Adrenal gland (tissue), 12 donors: ENCODE results near the gene SEC24C. TPM values are rescaled to one million over a fixed set of nuclear protein-coding genes. Genes with fewer than 3 reads are reported as not detected.
"Not testable (repeated sequence)": the region's sequence is repeated elsewhere in the genome, so short reads cannot be mapped to it uniquely, and the experiment has no call there.

Source experiments
- DNase-seq, 7 donors: peaks; one replicate each; pipeline ENCODE4 v3.0.0-alpha.2; 2019 to 2020
- H3K27ac ChIP-seq, 5 donors: fragments of 200-600 bp; sonication (generic) in 4 of 5; 1 replicate in 3 of 5; 2 replicates in 2 of 5; pipeline versions ENCODE4 v1.5.1 to v1.8.0; 2016 to 2020; ENCODE audit warnings: mild to moderate bottlenecking in 1 of 5
- H3K27me3 ChIP-seq: fragments of 200-600 bp; 2 replicates; pipeline ENCODE4 v1.8.0; 2021
- H3K36me3 ChIP-seq, 2 donors: fragments of 200-600 bp; replicated peaks in 1 of 2; 1 replicate in 1 of 2; 2 replicates in 1 of 2; pipeline versions ENCODE4 v1.5.1 to v1.8.0; 2018 to 2022
- H3K4me1 ChIP-seq, 2 donors: fragments of 200-600 bp; replicated peaks in 1 of 2; 1 replicate in 1 of 2; 2 replicates in 1 of 2; pipeline versions ENCODE4 v1.5.1 to v1.8.0; 2018 to 2021
- H3K4me3 ChIP-seq, 4 donors: fragments of 200-600 bp; sonication (generic) in 3 of 4; one replicate each; pipeline ENCODE4 v1.5.1; 2016 to 2018
- H3K9me3 ChIP-seq, 3 donors: fragments of 200-600 bp; sonication (generic) in 1 of 3; replicated peaks in 1 of 3; 1 replicate in 2 of 3; 2 replicates in 1 of 3; pipeline versions ENCODE4 v1.5.1 to v1.8.0; 2016 to 2021
- POLR2A ChIP-seq, 2 donors: fragments of 450-650 bp; IDR thresholded peaks; one replicate each; pipeline ENCODE4 v1.6.1; 2017; ENCODE audit warnings: antibody characterized with exemption in 2 of 2, mild to moderate bottlenecking in 2 of 2, moderate library complexity in 1 of 2
- WGBS, 4 donors: extraction: QIAGEN DNeasy Blood & Tissue Kit in 2 of 4; methylation state at CpG; one replicate each; pipeline versions ENCODE4 v1.1.5 to v1.1.7; 2013 to 2017; 5-methylcytosine and 5-hydroxymethylcytosine counted together
- intact Hi-C, 2 donors: fragments of 100-400 bp; cut with DNase I; formaldehyde crosslinking; loops; one replicate each; pipeline versions ENCODE4 v1.14.1 to v1.15.0; 2022 to 2023
- polyA plus RNA-seq, 3 donors: library from polyadenylated mRNA; stranded (reverse); fragments of 200-250 nt in 2 of 3; fragments of 350-450 nt in 1 of 3; fragmentation: Illumina TruSeq in 1 of 3; extraction: RNeasy Lipid Tissue Mini Kit (QIAGEN cat#74804) in 1 of 3; gene quantifications; one replicate each; pipeline ENCODE4 v1.2.3, GENCODE V29; 2013 to 2014
- total RNA-seq, 9 donors: library from RNA; depleted of rRNA in 4 of 9; stranded (reverse); fragments of >200 nt in 4 of 9; fragments of 120-200 nt in 1 of 9; fragmentation: NEBNext Ultra II Directional in 1 of 9; extraction: Animal tissue kit (Norgen Biotek cat#: 25700) in 1 of 9; gene quantifications; one replicate each; pipeline versions ENCODE4 v1.1.0 to v1.2.4, GENCODE V29; 2013 to 2023
- TF ChIP-seq, protein P1 (sequence below), 6 experiments: fragments of 450-650 bp in 4 of 6; fragments of 200-600 bp in 2 of 6; sonication (generic) in 1 of 6; IDR thresholded peaks; 1 replicate in 5 of 6; 2 replicates in 1 of 6; pipeline versions ENCODE4 v1.5.1 to v1.8.0; 2016 to 2021; ENCODE audit warnings: antibody characterized with exemption in 6 of 6, mild to moderate bottlenecking in 2 of 6, moderate library complexity in 1 of 6
- donor health status: healthy with polysubstance abuse.
- donor health status: Bipolar disorder and iron deficiency.
- donor health status: DM: yes; HTN: yes; CAD: no.
- donor health status: DM: no; HTN: no; CAD: no.
- donor health status: DM: no; HTN: no; CAD: no.
- donor health status: DM: yes; HTN: yes; CAD: no.

SEC24C gene
- total and polyA plus RNA-seq, 12 donors = 38.4 to 133 (median 81.2) TPM

DNA sequence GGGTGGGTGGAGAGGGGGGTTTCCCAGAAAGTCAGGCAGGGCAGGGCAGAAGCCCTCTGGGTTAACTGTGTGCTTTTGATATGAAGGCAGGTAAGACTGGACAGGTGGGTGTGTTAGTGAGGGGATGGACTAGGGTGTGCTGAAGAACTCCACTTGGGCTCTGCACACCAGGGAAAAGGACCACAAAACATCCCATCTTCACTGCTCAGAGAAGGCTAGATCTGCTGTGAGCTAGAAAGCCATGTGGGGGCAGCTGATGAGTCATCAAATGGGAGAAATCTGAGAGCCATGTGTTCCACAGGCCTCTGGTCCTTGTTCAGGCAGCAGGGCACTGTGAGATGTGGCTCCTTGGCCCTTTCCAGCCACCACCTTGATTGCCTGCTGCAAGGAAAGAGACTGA lies 36.5 kb upstream of the SEC24C start:
- H3K27ac ChIP-seq, H3K27me3 ChIP-seq, H3K4me1 ChIP-seq, intact Hi-C loops, H3K4me3 ChIP-seq, H3K9me3 ChIP-seq, DNase-seq: not testable (repeated sequence)
- peaks cover 0 to 17% of the 10 kb centered on the region in 2 donors for H3K36me3 ChIP-seq

DNA sequence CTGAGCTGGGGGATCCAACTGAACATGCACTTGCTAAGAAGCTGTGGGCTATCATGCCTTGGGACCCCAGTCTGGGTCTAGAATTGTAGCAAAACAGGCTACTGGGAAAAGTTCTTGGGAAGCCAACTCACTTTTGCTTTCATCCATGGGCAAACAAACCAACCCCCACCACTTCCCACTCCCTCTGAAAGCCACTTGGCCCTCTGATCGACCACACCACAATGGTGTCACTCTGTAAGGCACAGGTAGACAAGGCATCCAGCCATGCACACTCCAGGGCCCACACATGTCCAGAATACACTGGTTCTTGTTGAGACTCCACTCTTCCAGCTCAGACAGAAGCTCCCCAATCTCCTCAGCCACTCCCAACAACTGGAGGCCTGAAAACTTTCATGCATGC lies 36.0 kb upstream of the SEC24C start:
- H3K9me3 ChIP-seq, intact Hi-C loops, DNase-seq, H3K27ac ChIP-seq, H3K4me1 ChIP-seq, H3K27me3 ChIP-seq, H3K4me3 ChIP-seq: not testable (repeated sequence)
- peaks cover 0 to 18% of the 10 kb centered on the region in 2 donors for H3K36me3 ChIP-seq
- WGBS, 4 donors = 95 to 100% (median 98%) methylated on average over 1 of the region's 1 CpG

DNA sequence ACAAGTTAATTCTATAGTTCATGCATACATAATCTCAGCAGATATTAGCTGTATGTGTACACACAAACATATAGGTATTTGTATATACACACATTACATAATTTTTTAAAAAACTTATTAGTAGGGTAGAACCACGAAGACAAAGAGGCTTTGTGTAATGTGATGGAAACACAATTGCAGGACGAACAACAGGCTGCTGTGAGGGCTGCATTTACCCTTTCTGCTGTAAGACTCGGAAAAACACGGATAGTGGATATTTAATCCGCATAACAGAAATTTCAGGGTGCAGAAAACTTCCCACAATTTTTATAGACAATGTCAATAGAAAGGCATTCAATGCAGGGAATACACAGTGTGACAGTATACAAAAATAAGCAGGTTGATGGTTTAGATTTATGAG lies 32.5 kb upstream of the SEC24C start:
- peaks cover 0 to 34% of the 10 kb centered on the region in 2 donors for H3K36me3 ChIP-seq
- DNase-seq = not testable (repeated sequence)

DNA sequence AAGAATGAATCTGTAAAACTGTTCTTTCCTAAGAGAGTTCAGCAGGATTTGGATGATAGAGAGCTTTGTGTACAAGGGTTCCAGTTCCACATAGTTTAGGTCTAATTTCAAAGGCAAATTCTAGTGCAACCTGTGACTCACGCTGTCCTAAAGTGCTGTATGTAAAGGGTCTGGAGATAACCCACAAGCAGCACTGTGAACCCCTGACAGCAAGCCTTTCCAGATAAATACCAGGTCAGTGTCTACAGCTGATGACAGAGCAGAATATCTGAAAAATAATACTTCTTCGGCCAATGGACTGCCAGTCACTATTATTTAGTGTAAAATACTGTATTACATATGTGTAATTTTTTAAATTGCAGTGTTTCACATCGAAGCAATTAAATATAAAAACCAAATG lies 30.3 kb upstream of the SEC24C start:
- intact Hi-C loops, H3K27me3 ChIP-seq, H3K9me3 ChIP-seq, DNase-seq, H3K4me3 ChIP-seq, H3K27ac ChIP-seq: not testable (repeated sequence)
- 92 to 97% (median 94%) methylated on average over 3 of the region's 3 CpGs for WGBS, 4 donors
- peaks cover 0 to 50% of the 10 kb centered on the region in 2 donors for H3K36me3 ChIP-seq
- H3K4me1 ChIP-seq = peaks cover 21 to 26% of the 10 kb centered on the region in 2 donors

More for the DNA sequence above, 32.5 kb upstream of the SEC24C start:
- H3K4me3 ChIP-seq, H3K9me3 ChIP-seq, H3K4me1 ChIP-seq, intact Hi-C loops, H3K27ac ChIP-seq, H3K27me3 ChIP-seq: not testable (repeated sequence)
- WGBS, 4 donors = 91 to 96% (median 94%) methylated on average over 5 of the region's 5 CpGs

DNA sequence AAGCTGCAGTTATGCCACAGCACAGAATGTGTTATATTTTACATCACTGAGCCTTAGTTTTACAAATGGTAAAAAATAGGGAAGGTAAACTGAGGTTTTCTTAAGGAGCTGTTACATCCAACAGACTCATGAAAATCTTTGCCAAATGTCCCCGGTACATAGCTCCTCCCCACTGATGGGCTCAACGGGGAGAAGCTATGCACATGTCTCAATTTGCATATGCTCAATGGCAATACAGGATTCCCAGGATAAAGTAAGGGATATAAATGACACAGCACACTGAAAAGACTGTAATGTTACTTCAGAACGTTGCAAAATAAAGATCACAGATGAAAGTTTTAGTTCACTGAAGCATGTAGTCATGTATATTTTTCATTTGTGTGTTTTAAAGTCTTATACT lies 29.7 kb upstream of the SEC24C start:
- H3K9me3 ChIP-seq, H3K27me3 ChIP-seq, H3K4me3 ChIP-seq, intact Hi-C loops, H3K27ac ChIP-seq, DNase-seq: not testable (repeated sequence)
- Histone ChIP-seq H3K36me3 (peaks cover 0 to 55% of the 10 kb centered on the region in 2 donors), H3K4me1 (peaks cover 21 to 27% of the 10 kb centered on the region in 2 donors)
- 72 to 90% (median 80%) methylated on average over 3 of the region's 3 CpGs for WGBS, 4 donors

DNA sequence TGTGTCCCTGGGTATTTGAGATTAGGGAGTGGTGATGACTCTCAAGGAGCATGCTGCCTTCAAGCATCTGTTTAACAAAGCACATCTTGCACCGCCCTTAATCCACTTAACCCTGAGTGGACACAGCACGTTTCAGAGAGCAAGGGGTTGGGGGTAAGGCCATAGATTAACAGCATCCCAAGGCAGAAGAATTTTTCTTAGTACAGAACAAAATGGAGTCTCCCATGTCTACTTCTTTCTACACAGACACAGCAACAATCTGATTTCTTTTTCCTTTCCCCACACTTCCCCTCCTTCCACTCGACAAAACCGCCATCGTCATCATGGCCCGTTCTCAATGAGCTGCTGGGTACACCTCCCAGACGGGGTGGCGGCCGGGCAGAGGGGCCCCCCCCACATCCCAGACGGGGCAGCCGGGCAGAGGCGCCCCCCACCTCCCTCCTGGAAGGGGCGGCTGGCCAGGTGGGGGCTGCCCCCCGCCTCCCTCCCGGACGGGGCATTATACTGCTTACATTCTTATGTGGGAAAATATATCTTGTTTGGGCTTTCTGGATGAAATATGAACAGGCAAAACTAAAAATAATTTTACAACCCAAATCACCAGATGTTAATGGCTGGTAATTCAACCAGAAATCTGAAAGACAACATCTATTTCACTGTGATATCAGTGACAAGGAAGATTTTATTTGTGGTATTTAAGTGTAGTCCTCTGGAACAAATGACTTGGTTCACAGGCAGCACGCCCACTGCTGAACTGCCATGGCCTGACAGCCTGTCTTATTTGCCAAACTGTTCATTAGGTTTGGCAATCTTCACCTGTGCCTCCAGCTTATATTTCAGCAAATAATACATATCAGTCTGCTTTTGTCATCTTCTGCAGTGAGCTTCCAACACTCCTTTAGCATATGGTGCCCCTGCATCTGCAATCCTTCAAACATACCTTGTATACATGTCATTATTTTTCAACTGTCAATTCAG lies 28.7 kb upstream of the SEC24C start:
- WGBS, 4 donors = 93 to 96% (median 94%) methylated on average over 15 to 17 of the region's 17 CpGs
- intact Hi-C loops, H3K9me3 ChIP-seq, H3K27me3 ChIP-seq, DNase-seq, H3K4me3 ChIP-seq: not testable (repeated sequence)
- Histone ChIP-seq H3K4me1 (peaks cover 21 to 36% of the 10 kb centered on the region in 2 donors), H3K36me3 (peaks cover 0 to 61% of the 10 kb centered on the region in 2 donors), H3K27ac (peak overlapping the region in 3 of 5 donors; percentile 40 to 93 (median 86))

DNA sequence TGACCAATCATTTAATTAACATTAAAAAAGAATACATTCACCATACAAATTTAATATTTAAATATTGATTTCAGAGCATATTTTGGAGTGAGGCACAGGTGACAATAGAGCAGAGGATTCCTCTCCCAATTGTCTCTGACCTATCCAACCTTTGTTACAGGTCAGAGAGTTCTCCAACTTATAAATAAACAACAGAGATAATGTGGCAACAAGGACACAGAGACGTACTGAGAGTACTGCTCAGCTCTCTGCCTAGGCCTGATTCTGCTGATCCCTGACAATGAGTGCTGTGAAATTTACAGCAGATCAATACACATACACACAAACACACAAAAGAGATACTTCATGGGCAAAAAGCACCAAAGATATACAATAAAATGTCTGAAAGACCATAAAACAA lies 27.9 kb upstream of the SEC24C start:
- peaks cover 21 to 36% of the 10 kb centered on the region in 2 donors for H3K4me1 ChIP-seq
- TF ChIP-seq, protein P1, sequence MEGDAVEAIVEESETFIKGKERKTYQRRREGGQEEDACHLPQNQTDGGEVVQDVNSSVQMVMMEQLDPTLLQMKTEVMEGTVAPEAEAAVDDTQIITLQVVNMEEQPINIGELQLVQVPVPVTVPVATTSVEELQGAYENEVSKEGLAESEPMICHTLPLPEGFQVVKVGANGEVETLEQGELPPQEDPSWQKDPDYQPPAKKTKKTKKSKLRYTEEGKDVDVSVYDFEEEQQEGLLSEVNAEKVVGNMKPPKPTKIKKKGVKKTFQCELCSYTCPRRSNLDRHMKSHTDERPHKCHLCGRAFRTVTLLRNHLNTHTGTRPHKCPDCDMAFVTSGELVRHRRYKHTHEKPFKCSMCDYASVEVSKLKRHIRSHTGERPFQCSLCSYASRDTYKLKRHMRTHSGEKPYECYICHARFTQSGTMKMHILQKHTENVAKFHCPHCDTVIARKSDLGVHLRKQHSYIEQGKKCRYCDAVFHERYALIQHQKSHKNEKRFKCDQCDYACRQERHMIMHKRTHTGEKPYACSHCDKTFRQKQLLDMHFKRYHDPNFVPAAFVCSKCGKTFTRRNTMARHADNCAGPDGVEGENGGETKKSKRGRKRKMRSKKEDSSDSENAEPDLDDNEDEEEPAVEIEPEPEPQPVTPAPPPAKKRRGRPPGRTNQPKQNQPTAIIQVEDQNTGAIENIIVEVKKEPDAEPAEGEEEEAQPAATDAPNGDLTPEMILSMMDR (IDR thresholded peaks at IDR 0.05) = no peak
- no peak for TF ChIP-seq POLR2A (IDR thresholded peaks at IDR 0.05)
- no peak overlapping the region for H3K4me3 ChIP-seq
- peak overlapping the region in 4 of 5 donors; percentile 27 to 93 (median 63) for H3K27ac ChIP-seq
- intact Hi-C loops = no loop called here
- H3K27me3 ChIP-seq = no peaks in the 10 kb centered on the region
- H3K36me3 ChIP-seq = peaks cover 0 to 66% of the 10 kb centered on the region in 2 donors
- DNase-seq = no peak
- 36 to 53% (median 45%) methylated on average over 1 of the region's 1 CpG for WGBS, 4 donors
- H3K9me3 ChIP-seq = no peaks in the 10 kb centered on the region
